ENCODE data around the gene URAD. TPM values are rescaled to one million over a fixed set of nuclear protein-coding genes. Genes with fewer than 3 reads are reported as not detected.
"Not testable (repeated sequence)": the region's sequence is repeated elsewhere in the genome, so short reads cannot be mapped to it uniquely, and the experiment has no call there.

The URAD gene
- total and polyA plus RNA-seq, 9 donors: not detected

- Histone ChIP-seq H3K27me3 (no peaks in the 10 kb centered on the region), H3K36me3 (no peaks in the 10 kb centered on the region), H3K4me3 (peak overlapping the region; percentile 16), H3K27ac (no peak overlapping the region), H3K9me3 (no peaks in the 10 kb centered on the region), H3K4me1 (ENCODE audit: insufficient read depth) (no peaks in the 10 kb centered on the region)
- no peak for DNase-seq
- intact Hi-C loops (cut with DNase I): no loop called here
- TF ChIP-seq CTCF (IDR thresholded peaks at IDR 0.05) (no peak), POLR2A (IDR thresholded peaks at IDR 0.05) (no peak), EP300 (IDR thresholded peaks at IDR 0.05) (no peak)
- 9 to 16% (median 10%) methylated on average over 45 of the region's 45 CpGs for WGBS, 3 donors
Measured at GRCh38 chr13:27965740-27966640, 22.5 kb downstream of the URAD start.

GRCh38 chr13:27965343-27965739 lies 23.2 kb downstream of the URAD start:
- H3K9me3 ChIP-seq: no peaks in the 10 kb centered on the region
- H3K4me3 ChIP-seq: no peak overlapping the region
- TF ChIP-seq EP300 (IDR thresholded peaks at IDR 0.05) (no peak), POLR2A (IDR thresholded peaks at IDR 0.05) (no peak)
- no peaks in the 10 kb centered on the region for H3K27me3 ChIP-seq
- intact Hi-C loops (cut with DNase I): no loop called here
- peaks cover under 1% of the 10 kb centered on the region for H3K4me1 ChIP-seq (ENCODE audit: insufficient read depth)
- no peak overlapping the region for H3K27ac ChIP-seq
- WGBS, 3 donors: 60 to 66% (median 61%) methylated on average over 7 of the region's 7 CpGs
- no peak for DNase-seq
- H3K36me3 ChIP-seq: no peaks in the 10 kb centered on the region

GRCh38 chr13:27964741-27965323 lies 23.7 kb downstream of the URAD start:
- Histone ChIP-seq H3K27me3 (no peaks in the 10 kb centered on the region), H3K9me3 (no peaks in the 10 kb centered on the region), H3K4me1 (ENCODE audit: insufficient read depth) (peaks cover 4% of the 10 kb centered on the region), H3K4me3 (no peak overlapping the region), H3K27ac (no peak overlapping the region), H3K36me3 (no peaks in the 10 kb centered on the region)
- 20 to 32% (median 25%) methylated on average over 15 of the region's 15 CpGs for WGBS, 3 donors
- intact Hi-C loops (cut with DNase I): no loop called here
- TF ChIP-seq EP300 (IDR thresholded peaks at IDR 0.05): no peak
- TF ChIP-seq CTCF (IDR thresholded peaks at IDR 0.05): no peak
- TF ChIP-seq POLR2A (IDR thresholded peaks at IDR 0.05): no peak
- no peak for DNase-seq

GRCh38 chr13:27964206-27964605 lies 24.3 kb downstream of the URAD start:
- H3K27ac ChIP-seq; H3K4me3 ChIP-seq; H3K27me3 ChIP-seq; H3K9me3 ChIP-seq; H3K4me1 ChIP-seq (ENCODE audit: insufficient read depth); H3K36me3 ChIP-seq; intact Hi-C loops (cut with DNase I); DNase-seq: not testable (repeated sequence)
- 52 to 63% (median 59%) methylated on average over 13 of the region's 13 CpGs for WGBS, 3 donors

GRCh38 chr13:27963491-27963890 lies 25.0 kb downstream of the URAD start:
- Histone ChIP-seq H3K4me3 (no peak overlapping the region), H3K27me3 (no peaks in the 10 kb centered on the region), H3K4me1 (ENCODE audit: insufficient read depth) (peaks cover 4% of the 10 kb centered on the region), H3K27ac (no peak overlapping the region), H3K9me3 (no peaks in the 10 kb centered on the region), H3K36me3 (no peaks in the 10 kb centered on the region)
- no peak for DNase-seq
- no peak for TF ChIP-seq EP300 (IDR thresholded peaks at IDR 0.05)
- no peak for TF ChIP-seq CTCF (IDR thresholded peaks at IDR 0.05)
- no peak for TF ChIP-seq POLR2A (IDR thresholded peaks at IDR 0.05)
- WGBS, 3 donors: 54 to 65% (median 59%) methylated on average over 3 of the region's 3 CpGs
- intact Hi-C loops (cut with DNase I): no loop called here

All from ovary (tissue), 9 donors.